ENCODE measurements around the gene MYO1D.
A peak's percentile ranks its signal among the peaks of the same experiment; 100 is the strongest.
"Not testable (repeated sequence)": the region's sequence is repeated elsewhere in the genome, so short reads cannot be mapped to it uniquely, and the experiment has no call there.

The MYO1D gene

DNA sequence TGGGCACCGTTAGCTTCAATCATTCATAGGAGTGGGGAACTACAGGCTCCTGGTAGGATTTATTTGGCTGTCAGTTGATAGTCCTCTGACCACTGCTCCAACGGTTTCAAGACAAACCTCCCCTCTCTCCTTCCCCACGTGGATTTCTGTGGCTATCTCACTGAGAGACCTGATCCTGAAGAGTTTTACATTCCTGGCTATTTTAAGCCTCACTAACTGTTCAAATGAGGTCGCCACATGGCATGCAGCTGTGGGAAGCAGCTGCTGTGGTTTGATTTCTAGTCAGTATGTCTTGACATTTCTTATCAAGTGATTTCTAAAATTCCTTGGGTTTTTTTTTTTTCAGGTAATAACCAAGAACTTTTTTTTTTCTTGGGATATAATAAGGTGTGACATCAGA lies 351.8 kb downstream of the MYO1D start:
- DNase-seq (ENCODE audit: low spot score): peak; percentile 82

DNA sequence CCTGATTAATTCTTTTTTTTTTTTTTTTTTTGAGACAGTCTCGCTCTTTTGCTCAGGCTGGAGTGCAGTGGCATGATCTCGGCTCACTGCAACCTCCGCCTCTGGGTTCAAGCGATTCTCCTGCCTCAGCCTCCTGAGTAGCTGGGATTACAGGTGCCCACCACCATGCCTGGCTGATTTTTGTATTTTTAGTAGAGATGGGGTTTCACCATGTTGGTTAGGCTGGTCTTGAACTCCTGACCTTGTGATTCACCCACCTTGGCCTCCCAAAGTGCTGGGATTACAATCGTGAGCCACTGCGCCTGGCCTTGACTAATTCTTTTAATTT lies 352.4 kb downstream of the MYO1D start:
- DNase-seq (ENCODE audit: low spot score): not testable (repeated sequence)

- no peak for DNase-seq (ENCODE audit: low spot score)
Measured at GRCh38 chr17:32523827-32524552, 352.9 kb downstream of the MYO1D start.

- no peak for DNase-seq (ENCODE audit: low spot score)
Measured at GRCh38 chr17:32523017-32523680, 353.8 kb downstream of the MYO1D start.

- DNase-seq (ENCODE audit: low spot score): no peak
Measured at GRCh38 chr17:32520737-32521404, 356.1 kb downstream of the MYO1D start.

GRCh38 chr17:32520104-32520701 lies 356.7 kb downstream of the MYO1D start:
- DNase-seq (ENCODE audit: low spot score): peak; percentile 62

- peak; percentile 88 for DNase-seq (ENCODE audit: low spot score)
Measured at GRCh38 chr17:32519228-32520103, 357.5 kb downstream of the MYO1D start.

GRCh38 chr17:32518646-32519227 lies 358.2 kb downstream of the MYO1D start:
- no peak for DNase-seq (ENCODE audit: low spot score)

- DNase-seq (ENCODE audit: low spot score): no peak
Measured at GRCh38 chr17:32517982-32518381, 358.9 kb downstream of the MYO1D start.

DNA sequence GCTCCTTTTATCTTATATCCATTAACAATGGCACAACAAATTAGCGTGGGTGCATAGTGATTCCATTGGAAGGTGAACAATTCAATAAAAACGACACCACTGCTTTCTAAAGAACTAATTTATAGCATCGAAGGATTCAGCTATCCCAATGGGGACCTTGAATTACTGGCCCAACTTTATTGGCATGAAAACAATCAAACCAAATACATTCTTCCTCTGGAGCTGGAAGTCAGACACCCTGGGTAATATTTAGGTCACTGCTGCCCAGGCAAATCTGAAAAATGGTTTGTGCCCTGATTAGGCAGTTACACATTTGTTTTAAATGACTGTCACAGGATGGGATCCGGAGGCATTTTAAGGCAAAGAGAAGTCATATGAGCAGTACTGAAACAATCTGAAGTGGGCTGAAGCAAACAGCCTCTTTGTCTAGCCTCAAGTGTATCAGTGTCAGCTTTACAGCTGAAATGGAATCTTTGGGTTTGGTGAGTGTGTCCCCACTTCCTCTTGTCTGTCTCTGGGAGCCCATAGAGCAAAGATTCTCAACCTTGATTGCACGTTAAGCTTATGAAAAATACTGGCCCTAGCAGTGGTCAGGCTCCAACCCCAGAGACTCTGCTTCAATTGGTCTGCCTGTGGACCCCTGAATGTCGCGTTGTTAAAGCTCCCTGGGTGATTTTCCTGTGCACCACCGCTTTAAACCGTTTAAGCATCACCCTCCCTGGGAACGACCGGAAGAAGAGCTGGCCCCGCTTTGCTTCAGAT lies 359.8 kb downstream of the MYO1D start:
- DNase-seq (ENCODE audit: low spot score): no peak

GRCh38 chr17:32516450-32516849 lies 360.5 kb downstream of the MYO1D start:
- no peak for DNase-seq (ENCODE audit: low spot score)

DNA sequence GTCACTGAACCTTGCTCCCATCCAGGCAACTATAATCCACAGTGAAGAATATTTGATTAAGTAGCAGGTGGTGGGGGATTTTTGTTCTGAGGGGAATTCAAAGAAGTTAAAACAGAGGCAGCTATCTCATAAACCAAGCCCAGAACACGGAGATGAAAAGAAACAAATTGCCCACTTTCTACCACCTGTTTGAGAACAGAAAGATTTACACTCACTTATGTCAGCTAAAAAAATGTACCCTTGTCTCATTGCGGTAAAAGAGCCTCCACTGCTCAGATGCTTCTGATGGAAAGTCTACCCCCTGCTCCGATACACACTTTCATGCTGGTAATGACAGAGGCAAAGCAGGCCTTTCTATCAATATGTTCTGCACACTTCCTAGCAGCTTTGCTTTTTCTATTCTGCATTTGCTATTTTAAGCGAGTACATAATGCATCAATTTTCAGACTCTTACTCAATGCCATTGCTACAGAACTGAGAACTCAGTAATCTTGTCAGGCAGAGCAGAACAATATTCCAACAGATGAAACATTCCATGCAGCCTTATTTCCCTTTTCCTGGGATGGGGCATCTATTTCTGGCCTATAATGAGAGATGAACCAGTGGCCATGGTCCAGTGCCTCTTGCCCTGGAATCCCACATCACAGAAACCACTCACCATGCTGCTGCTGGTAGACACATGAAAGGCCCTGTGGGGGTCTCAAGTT lies 361.1 kb downstream of the MYO1D start:
- no peak for DNase-seq (ENCODE audit: low spot score)

GRCh38 chr17:32514606-32515005 lies 362.3 kb downstream of the MYO1D start:
- DNase-seq (ENCODE audit: low spot score): no peak

DNA sequence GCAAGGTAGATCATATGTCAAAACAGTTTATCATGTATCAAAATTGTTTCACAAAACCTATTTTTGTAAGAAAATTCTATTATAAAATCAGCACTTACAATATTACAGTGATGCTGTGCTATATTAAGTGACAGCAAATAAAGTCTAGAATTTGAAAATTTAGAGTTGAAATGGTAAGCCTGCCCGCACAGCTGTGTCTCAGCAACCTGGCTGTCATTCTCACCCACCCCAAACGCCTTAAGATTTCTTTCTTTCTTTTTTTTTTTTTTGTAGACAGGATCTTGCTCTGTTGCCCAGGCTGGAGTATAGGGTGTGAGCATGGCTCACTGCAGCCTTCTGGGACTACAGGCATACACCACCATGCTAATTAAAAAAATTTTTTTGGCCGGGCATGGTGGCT lies 363.3 kb downstream of the MYO1D start:
- no peak for DNase-seq (ENCODE audit: low spot score)

GRCh38 chr17:32512328-32512727 lies 364.6 kb downstream of the MYO1D start:
- no peak for DNase-seq (ENCODE audit: low spot score)

DNA sequence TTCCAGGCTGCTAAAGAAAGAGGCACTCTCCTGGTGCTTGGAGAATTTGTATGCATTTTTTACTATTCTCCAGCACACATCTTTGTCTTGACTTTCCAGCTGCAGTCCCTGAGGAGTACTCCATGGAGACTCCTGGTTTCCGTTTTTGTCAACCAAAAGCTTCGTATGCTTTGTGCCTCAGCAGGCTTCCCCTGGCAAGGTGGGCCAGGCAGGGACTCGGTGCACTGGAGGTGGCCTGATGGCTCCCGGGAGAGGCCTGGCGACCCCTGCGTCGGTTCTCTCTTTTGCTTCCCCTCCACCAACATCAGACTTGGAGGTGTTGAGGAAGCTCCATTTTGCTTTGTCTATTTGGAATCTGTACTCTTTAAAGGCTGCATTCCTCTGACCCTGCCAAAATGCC lies 366.5 kb downstream of the MYO1D start:
- no peak for DNase-seq (ENCODE audit: low spot score)

DNA sequence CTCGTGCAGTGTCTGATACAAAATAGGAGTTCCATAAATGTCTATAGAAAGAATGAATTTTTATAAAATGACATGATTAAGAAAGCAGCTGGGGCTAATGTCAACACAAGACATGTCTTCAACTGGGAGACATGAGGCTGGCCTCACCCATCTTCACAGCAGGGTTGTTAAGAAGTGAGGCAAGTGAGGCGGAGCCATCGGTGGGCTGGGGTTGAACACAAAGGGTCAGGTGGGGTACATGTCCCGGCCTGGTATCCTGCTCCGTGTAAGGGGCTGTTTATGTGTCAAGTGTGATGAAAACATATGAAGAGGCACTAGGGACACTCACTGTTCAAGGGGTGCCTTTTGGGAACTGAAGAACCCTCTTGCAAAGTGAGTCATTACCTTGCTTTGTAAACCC lies 368.0 kb downstream of the MYO1D start:
- DNase-seq (ENCODE audit: low spot score): no peak

GRCh38 chr17:32504166-32504990 lies 372.5 kb downstream of the MYO1D start:
- DNase-seq (ENCODE audit: low spot score): peak; percentile 39
